Lung microvascular endothelial cell (primary cell): Measurements from ENCODE around the gene COL6A3. TPM values are rescaled to one million over a fixed set of nuclear protein-coding genes. Genes with fewer than 3 reads are reported as not detected.
"Not testable (repeated sequence)": the region's sequence is repeated elsewhere in the genome, so short reads cannot be mapped to it uniquely, and the experiment has no call there.

Source experiments
- DNase-seq, 2 donors: peaks; one replicate each; pipeline versions ENCODE4 v3.0.0 to v3.0.0-alpha.2; 2010; ENCODE audit warnings: low read depth in 2 of 2
- total RNA-seq: library from RNA; depleted of rRNA; stranded (reverse); fragments of >200 nt; gene quantifications from 2 replicates; pipeline ENCODE4 v1.2.1, GENCODE V29; 2014

COL6A3 gene
- total RNA-seq, 1 donor from 2014 or later, result 1.8 TPM

DNA sequence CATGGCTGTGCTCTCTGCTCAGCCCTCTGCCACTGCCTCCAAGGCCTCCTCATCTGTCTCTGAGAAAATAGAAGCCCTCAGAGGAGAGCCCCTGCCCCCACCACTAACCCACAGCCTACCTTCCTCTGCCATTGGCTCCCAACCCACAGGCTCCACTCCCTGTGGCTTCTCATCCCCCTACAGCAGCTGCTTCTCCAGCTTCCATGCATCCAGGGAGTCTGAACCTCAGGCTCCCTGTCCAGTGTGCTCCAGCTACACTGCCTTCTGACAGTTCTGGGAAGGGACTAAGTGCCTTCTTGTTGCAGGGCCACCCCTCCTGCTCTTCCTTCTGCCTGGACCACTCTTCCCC lies 29.3 kb downstream of the COL6A3 start:
- no peak for DNase-seq

DNA sequence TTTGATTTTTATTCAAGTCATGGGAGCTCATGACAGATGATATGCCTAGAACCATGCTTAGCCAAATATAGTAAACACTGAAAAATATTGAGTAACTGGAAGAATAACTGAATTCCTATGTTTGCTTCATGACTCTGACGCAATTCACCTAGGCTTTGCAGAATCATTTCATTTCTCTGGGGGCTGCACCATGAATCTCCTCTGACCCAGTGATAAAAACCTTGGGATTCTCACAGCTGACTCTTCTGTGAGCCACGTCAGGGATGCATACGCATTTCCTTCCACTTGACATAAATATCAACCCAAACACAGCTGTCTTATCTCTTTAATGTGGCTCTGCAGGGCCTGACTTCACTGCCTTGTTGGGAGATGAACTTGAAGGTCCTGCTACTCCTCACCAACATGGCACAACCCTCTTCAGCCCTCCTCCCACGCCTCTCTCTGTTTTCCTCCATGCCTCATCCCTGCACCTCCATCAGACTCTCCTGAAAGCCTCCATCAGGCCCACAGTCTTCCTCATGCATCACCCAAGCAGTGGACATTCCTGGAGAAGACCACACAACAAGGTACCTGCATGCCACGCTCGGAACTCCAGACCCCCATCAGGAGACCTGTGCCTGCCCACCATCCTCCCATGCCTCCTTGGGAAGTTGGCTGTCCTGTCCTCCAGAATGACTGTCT lies 29.8 kb downstream of the COL6A3 start:
- peak in 1 of 2 donors; percentile 28 for DNase-seq

DNA sequence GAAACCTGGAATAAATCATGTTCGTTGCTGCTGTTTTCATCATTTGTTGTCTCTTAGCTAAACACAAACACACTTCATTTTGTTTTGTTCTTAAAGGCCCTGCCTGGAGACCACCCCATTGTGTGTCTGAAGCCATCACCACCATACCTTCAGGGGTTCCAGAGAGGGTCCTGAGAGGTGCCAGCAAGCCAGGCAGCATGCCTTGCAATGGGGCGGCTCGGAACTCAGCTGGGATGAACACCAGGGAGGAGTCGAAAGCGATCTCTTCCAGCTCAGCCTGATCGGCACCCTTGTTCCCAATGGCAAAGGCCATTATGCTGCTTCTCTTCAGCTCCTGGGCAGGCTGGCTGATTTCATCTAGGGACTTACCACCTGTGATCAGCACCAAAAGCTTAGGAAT lies 33.2 kb downstream of the COL6A3 start:
- no peak for DNase-seq

DNA sequence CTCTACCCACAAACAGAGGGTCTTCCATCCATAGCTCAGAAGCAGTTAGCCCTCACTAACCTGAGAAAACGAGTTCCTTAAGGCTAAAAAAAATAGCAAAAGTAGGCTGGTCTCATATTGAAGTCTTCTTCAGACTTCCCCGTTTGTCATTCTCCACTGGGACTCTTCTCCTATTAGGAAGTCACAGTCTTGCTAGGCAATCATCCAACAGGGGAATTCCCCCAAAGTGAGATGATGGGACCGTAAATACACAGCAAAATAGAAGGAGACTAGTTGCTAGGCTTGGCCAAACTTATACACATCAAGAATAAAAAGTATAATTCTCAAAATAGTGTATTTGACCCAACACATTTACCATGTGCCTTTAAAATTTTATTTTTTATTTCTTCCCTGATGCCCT lies 34.3 kb downstream of the COL6A3 start:
- DNase-seq, result no peak

DNA sequence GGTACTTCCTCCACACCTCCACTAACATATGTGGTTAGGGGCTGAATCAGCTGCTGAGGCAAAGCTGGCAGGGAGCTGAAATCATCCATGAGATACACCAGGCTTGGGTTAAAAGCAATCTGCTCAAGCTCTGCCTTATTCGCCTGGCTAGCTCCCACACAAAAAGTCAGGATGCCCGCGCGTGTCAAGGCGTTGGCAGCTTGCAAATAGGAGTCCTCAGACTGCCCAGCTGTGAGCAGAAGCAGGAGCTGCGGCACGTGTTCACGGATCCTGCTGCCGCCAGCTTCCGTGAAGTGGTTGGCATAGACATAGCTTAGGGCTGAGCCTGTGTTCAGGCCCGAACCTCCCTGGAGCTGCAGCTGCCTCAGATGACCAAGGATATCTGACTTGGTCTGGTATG lies 35.3 kb downstream of the COL6A3 start:
- DNase-seq, result no peak

DNA sequence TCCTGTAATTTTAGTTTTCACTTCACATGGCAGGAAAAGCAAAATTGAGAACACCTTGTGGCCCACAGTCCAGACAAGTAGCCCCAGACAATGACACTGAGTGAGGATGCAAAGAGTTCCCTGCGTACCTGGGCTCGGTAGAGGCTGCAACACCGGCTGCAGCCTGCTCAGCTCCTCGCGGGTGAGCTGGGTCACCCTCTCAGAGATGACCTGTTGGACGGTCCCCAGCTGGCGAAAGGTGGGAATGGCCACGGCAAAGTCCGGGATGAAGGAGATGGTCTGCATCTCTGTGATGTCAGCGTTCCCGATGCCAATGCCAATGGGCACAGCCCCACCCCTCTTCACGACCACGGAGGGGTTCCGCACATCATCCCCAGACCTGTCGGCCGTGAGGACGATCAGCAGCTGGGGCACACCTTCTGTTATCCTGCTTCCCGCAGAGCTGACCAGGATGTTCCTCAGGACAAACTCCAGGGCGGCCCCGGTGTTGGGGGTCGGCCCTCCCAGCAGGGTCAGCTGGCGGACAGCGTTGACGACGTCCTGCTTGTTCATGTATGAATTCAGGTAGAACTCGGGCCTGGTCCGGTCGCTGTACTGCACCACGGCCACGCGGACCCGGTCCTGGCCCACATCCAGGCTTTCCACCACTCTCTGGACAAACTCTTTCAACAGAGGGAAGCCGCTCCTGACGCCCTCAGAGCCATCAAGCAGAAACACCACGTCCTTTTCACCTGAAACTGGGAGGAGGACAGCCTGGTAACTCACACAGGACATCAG lies 39.5 kb downstream of the COL6A3 start:
- DNase-seq, result no peak

DNA sequence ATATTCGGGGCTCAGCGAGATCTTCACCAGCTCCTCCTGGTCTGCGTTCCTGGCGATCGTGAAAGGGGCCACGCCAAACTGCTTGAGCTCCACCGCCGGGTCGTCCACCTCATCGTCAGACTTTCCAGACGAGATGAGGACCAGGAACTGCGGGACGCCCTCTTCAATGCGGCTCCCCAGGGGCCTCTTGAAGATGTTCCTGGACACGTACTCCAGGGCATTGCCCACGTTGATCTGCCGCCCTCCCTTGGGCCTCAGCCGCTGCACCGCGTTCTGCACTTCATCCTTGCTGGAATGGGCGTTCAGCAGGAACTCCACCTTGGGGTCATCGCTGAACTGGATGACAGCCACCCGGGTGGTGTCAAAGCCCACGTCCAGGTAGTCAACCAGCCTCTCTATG lies 42.1 kb downstream of the COL6A3 start:
- DNase-seq, result no peak

DNA sequence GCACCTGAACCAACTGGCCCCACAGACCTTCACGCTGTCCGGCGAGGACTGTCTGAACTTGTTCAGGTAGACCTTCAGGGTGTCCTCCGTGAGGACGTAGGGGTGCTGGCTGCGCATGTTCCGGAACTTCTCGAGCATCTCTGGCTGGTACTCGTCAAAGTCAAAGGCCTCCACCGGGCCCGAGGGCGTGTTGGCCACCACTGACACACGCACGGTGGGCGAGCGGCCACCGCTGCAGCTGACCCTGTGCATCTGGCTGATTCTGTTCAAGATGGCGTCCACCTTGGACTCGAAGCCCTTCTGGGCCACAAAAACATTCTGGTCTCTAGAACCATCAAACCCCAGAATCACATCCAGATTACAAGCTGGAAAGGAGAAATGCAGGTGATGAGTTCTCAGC lies 48.3 kb downstream of the COL6A3 start:
- DNase-seq, result no peak

DNA sequence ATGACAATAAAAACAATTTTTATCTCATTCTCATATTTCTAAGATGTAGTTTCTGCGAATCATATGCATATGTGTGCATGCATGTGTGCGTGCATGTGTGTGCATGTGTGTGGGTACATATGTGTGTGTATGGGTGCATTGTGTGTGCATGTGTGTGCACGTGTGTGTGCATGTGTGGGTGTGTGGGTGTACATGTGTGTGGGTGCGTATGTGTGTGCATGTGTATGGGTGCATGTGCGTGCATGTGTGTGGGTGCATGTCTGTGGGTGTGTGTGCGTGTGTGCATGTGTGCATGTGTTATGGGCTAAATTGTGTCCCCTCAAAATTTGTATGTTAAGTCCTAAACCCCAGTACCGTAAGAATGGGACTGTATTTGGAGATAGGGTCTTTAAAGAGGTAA lies 49.3 kb downstream of the COL6A3 start:
- DNase-seq, result no peak

DNA sequence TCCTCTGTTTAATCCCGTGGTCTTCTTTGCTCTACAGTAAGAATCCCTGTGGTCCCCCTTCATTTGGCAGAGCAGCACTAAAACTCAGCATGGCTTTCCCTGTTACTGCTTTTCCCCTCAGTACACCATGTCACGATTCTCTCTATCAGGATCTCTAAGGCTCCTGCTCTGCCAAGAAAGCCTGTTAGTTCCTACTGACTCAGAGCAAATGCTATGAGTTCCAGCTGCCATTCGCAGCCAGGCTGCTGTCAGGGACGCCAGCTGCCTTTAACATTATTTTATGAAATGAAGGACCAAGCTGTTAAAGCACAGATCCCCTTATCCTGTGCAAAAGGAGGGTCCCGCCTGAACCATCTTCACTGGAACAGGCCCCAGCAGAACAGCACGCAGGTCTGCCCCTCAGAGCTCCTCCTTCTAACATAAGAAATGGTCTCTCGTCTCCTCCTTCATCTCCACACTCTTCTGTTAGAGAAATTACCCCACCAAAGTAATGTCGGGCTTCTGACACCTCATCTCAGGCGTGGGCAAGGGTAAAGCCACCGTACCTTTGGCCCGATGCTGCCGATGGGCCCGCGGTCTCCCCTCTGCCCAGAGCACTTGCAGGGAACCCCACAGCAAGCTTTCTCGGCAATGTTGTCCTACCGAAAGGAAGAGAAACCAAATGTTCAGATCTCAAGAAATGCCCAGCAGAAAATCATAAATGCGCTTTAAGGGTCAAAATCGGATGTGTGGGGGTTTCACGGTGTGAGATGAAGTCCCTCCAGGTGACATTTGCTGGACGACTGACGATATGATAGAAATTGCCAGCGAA lies 52.6 kb downstream of the COL6A3 start:
- no peak for DNase-seq

DNA sequence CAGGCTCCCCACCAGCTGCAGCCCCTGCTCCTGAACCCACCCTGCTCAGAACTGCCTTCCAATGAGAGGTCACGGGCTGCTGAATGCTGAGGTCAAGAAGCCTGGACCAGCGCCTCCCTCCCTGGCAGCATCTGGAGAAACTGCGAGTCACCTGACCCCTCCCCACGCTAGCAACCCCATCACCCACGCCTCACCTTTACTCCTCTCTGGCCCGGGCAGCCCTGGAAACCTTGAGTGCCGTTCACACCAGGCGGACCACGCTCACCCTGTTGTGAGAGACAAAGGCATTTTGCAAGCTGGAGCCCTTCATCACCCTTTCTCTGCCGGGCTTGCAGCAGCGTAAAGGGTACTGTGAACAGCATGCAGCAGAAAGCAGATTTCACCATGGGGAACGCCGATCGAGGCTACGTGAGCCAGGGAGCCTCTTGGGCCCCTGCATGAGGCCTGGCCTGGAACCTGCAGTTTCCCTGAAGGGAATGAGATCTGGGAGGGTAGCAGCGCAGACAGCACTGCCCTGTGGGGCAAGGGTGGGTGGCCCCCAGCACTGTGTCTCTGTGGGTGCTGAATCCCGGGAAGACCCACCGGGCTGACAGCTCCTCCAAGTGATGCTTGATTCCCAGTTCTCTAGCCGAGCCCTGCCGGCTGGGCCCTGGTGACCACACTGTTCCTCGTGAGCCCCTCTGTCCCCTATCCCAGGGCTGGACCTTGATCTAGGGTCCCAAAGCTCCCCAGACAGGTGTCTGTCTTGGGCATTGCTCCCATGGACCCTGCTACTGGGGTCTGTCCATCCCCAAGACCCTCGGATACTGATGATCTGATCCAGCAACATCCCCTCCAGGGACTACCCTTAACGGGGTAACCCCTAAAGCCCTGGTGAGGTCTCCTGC lies 53.8 kb downstream of the COL6A3 start:
- DNase-seq, result no peak

DNA sequence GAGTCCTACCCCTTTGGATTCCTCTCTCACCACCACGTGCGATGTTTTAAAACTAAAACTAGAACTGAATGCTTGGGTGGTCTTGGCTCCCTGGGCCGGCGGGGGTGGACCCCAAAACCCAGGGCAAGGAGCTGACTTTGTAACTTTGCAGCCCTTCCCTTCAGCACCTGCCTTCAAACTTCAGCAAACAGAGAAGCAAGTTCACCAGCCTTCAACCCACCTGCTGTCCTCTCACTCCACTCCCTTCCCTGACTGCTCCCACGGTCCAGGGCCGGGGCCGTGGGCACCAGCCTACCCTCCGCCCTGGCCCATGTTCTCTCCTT lies 54.5 kb downstream of the COL6A3 start:
- DNase-seq, result no peak

DNA sequence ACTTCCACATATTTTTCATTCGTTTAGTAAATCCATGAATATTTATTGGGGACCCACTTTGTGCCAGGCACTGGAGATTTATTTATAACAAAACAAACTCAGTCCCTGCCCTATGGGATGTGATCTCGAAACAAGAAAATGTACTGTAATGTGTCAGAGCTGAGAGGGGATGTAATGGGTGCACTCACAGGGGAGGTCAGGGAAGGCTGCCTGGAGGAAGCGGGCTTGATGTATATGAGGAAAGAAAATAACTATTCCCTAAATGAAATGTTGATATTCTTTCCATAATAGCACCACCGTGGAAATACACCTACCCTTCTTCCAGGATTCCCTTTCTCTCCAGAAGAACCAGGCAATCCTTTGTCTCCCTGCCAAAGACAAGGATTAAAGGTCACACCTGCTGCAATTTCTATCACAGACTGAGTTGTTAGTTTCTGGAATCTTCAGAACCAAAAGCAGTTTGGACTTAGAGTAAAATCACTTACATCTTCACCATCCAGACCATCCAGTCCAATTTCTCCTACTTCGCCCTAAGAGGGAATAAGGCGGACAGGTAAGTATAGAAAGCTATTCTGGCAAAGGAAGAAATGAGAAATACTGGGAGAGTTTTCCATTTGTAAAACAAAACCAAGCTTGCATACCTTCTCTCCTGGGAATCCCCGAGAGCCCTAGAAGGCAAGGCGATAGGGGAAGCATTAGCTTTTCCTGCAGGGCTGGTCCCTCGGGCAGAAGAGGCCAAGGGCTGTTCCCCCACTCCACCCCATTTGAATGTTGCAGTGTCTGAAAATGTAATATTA lies 55.0 kb downstream of the COL6A3 start:
- no peak for DNase-seq

DNA sequence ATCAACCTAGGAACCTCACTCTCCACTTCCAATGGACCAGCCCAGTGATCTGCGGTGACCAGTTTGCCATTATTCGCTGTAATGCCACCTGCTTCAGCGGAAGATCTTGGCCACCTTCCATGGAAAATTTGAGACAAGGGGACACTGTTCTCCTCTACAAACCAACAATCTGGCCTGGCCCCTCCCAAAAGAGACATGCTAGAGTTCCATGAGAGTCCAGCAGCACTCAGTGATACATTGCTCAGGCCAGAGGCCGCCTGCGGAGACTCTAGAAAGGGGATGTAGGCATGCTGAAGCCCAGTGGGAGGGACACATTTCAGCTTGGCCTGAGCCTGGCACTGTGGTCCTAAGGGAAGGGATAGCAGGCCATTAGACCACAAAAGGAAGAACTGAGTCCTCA lies 58.3 kb downstream of the COL6A3 start:
- DNase-seq, result peak in 1 of 2 donors; percentile 24

DNA sequence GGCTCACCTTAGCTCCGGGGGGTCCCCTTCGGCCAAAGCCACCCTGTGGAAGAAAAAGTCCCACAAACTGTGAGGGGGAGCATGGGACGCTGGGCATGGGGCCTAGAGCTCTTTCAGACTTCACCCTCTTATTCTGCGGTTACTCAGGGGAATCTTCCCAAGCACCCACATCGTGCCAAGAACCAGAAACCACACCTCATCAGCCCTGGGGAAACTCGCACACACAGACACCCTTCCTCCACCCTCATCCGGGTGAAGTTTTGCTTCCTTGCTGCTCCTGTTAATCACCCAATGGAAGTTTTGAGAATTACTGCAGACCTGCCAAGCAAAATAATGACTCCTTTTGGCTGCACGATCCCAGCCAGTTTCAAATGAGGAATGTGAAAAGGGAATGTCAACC lies 59.1 kb downstream of the COL6A3 start:
- DNase-seq, result peak; percentile 28 to 55

DNA sequence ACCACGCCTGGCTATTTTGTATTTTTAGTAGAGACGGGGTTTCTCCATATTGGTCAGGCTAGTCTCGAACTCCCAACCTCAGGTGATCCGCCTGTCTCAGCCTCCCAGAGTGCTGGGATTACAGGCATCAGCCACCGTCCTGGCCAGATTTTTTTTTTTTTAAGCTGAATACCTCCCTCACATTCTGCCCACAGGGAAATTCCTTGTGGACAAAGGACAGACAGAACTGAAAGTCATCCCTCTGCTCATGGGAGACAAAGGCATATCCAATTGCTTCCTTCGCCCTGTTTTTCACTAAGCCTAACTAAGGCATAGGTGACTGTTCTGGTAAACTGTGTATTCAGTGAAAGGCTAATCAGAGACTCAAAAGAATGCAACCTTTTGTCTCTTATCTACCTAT lies 59.8 kb downstream of the COL6A3 start:
- DNase-seq, result not testable (repeated sequence)

DNA sequence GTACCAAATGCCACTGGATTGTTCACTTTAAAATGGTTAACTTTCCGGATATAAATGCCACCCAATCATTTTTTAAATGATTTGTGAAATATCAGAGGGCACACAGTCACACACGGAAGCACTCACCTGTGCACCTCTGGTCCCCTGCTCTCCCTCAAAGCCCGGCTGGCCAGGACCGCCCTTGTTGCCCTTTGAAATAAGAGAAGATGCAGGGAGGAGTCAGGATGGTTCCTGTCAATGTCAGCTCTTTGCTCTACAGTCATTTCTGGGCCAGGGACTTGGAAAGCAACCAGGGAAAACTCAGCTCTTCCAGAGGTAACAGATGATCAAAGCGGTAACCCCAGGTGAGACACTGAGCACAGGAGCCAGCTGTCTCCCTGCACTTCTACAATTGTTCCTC lies 60.7 kb downstream of the COL6A3 start:
- DNase-seq, result no peak

DNA sequence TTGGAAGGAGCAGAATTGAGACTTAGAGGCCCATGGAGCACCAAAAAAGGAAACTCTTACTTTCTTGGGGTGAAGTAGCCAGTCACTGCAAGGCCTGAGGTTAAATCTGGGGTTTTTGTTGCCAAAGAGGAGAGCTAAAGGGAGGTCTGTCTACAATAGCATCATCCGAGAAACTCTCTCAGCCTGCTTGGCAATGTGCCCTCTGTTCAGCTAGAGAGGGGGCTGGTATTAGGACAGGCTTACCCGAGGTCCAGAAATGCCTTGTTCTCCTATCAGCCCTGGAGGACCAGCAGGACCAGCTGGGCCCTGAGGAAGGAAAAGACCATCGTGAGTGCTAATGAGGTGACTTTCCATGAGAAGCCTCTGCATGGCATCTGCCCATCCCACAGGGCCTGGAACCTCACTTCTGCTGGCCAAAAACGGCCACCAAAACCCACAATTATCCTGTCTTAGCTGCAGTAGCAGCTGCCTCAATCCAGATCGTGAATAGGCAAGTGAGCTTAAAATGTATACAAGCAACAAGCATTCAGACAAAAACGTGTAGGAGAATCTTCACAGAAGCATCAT lies 61.6 kb downstream of the COL6A3 start:
- DNase-seq, result no peak

DNA sequence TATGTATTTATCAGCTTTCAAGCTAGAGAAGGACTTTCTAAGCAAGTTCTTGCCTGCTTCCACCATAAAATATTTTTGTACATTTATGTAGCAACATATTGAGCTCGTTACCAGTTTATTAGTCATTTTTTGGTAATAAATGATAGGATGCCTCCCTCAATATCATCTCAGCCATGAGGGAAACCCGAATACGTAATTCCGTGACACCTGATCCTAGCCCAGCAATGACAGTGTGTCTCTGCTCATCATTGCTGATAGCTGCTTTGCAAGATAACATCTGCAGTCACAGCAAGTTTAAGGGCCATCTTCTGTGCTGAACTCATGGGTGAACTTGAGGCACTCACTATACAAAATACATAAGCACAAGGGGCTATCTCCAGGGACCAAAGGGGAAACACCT lies 62.2 kb downstream of the COL6A3 start:
- no peak for DNase-seq

DNA sequence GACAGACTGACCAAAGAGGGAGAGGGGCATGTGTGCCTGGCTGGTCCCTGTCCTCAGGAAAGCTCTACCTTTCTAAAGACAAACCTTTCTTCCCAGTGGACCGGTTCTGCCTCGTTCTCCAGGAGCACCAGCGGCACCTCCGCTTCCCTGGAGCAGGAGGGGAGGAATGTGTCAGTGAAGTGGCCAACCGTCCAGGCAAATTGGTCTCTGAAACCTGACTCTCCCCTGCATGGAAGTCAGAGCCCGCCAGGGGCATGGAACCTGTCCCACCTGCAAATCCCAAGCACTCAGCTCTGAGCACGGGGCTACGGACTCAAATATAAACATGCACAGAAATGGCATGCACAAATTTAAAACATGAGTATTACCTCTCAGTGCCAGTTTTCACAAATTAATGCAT lies 62.9 kb downstream of the COL6A3 start:
- no peak for DNase-seq

DNA sequence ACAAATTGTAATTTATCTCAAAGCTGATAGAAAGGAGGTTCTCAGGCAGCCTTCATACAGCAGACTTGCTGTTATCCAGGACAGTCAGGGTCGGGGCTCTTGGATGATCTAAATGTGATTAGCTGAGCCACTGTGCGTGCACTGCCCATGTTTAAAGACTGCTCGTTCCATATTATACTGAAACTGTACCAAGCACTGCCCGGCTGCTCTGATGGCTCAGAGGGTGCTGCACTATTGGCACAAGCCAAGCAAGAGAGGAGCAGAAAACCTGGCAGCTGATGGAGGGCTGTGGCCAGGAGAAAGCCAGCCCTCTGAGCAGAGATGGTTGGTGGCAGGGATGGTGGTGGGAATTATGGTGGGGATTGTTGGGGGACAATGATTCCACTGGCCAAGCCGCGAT lies 63.4 kb downstream of the COL6A3 start:
- DNase-seq, result no peak
